ENCODE results near the gene SLC66A1. TPM values are rescaled to one million over a fixed set of nuclear protein-coding genes. Genes with fewer than 3 reads are reported as not detected.

SLC66A1 gene
- polyA plus RNA-seq, 2 of the 4 experiments (the other 2 are of a cell fraction), result 5.6 to 12.6 TPM

GRCh38 chr1:19344831-19345230 is 32.7 kb downstream of the SLC66A1 start:
- no peak for DNase-seq (ENCODE audit: low read depth in 1 of 2, low spot score in 1 of 2)
- TF ChIP-seq E2F6 (IDR thresholded peaks at IDR 0.05; ENCODE audit: borderline replicate concordance, low read depth), result no peak
- no peak for TF ChIP-seq TP53 (CRISPR knock-in tag; IDR thresholded peaks at IDR 0.05)
- TF ChIP-seq USF2 (IDR thresholded peaks at IDR 0.05), result no peak
- TF ChIP-seq HOXB13 (CRISPR knock-in tag; IDR thresholded peaks at IDR 0.05; ENCODE audit: low read depth), result no peak
- no peak for TF ChIP-seq ELK1 (IDR thresholded peaks at IDR 0.05; ENCODE audit: low read depth, low read length)
- no peak for TF ChIP-seq HOXB5 (CRISPR knock-in tag; IDR thresholded peaks at IDR 0.05)
- Histone ChIP-seq H3K4me3 (no peak overlapping the region), H3K4me1 (no peaks in the 10 kb centered on the region), H3K9me3 (no peaks in the 10 kb centered on the region), H3K4me2 (no peak overlapping the region), H3K27ac (no peak overlapping the region)
- no peak for FAIRE-seq
- peak; percentile 9 to 10; a peak in 2 of 6 replicates for ATAC-seq
- ChIA-PET CTCF (interaction anchor here (0.7 to 3.4 kb wide), 18 partner anchors 10 to 317 kb away, joined by 3 to 30 read pairs (median 6); no protein-coding TSS in a partner anchor), POLR2A (interaction anchor here (0.5 kb wide), 1 partner anchor 247 kb away, joined by 4 read pairs; no protein-coding TSS in a partner anchor)
- WGBS (ENCODE audit: missing lambda C conversion rate), result 96% methylated on average over 9 of the region's 11 CpGs

GRCh38 chr1:19345391-19345790 is 33.3 kb downstream of the SLC66A1 start:
- TF ChIP-seq CEBPB (IDR thresholded peaks at IDR 0.05) (no peak), HOXB5 (CRISPR knock-in tag; IDR thresholded peaks at IDR 0.05) (no peak), USF2 (IDR thresholded peaks at IDR 0.05) (no peak), CHD2 (IDR thresholded peaks at IDR 0.05; ENCODE audit: low read length, partially characterized antibody) (no peak), GATA3 (IDR thresholded peaks at IDR 0.05; ENCODE audit: borderline replicate concordance) (no peak), RARB (CRISPR knock-in tag; IDR thresholded peaks at IDR 0.05) (no peak), NFE2L2 (conservative IDR thresholded peaks at IDR 0.05; ENCODE audit: low read length) (no peak), MAZ (IDR thresholded peaks at IDR 0.05; ENCODE audit: borderline replicate concordance, low read depth, low read length) (no peak), CTCF (IDR thresholded peaks at IDR 0.05) (no peak), MAFK (IDR thresholded peaks at IDR 0.05; ENCODE audit: partially characterized antibody) (no peak), RFX5 (IDR thresholded peaks at IDR 0.05) (no peak), HMGXB4 (CRISPR knock-in tag; IDR thresholded peaks at IDR 0.05; ENCODE audit: borderline replicate concordance) (no peak), HES2 (IDR thresholded peaks at IDR 0.05) (no peak), ELK1 (IDR thresholded peaks at IDR 0.05; ENCODE audit: low read depth, low read length) (no peak), KDM5A (IDR thresholded peaks at IDR 0.05) (no peak), ZNF302 (CRISPR knock-in tag; IDR thresholded peaks at IDR 0.05) (no peak)
- Histone ChIP-seq H3K9me3 (no peaks in the 10 kb centered on the region), H3K4me2 (no peak overlapping the region), H3K27ac (no peak overlapping the region), H3K4me1 (no peaks in the 10 kb centered on the region), H3K4me3 (no peak overlapping the region)
- ChIA-PET CTCF (interaction anchor here (1.3 to 3.4 kb wide), 12 partner anchors 10 to 314 kb away, joined by 3 to 30 read pairs (median 6); no protein-coding TSS in a partner anchor), POLR2A (interaction anchor here (0.5 kb wide), 1 partner anchor 246 kb away, joined by 4 read pairs; no protein-coding TSS in a partner anchor)
- ATAC-seq, result no peak
- no peak for FAIRE-seq
- DNase-seq (ENCODE audit: low read depth in 1 of 2, low spot score in 1 of 2), result no peak
- 94% methylated on average over 3 of the region's 8 CpGs for WGBS (ENCODE audit: missing lambda C conversion rate)

Measured in A549 (cell line).